Stimulated activated CD8-positive, alpha-beta memory T cell treated with anti-CD3 and anti-CD28 coated beads, Interleukin-15, amount 100 ng/mL, for 1 hour (primary cell): ENCODE results near the gene LHX6.

Experiments
- DNase-seq: peaks from one replicate; pipeline ENCODE4 v3.0.0-alpha.2; 2020; ENCODE audit warnings: low read depth

The LHX6 gene

DNA sequence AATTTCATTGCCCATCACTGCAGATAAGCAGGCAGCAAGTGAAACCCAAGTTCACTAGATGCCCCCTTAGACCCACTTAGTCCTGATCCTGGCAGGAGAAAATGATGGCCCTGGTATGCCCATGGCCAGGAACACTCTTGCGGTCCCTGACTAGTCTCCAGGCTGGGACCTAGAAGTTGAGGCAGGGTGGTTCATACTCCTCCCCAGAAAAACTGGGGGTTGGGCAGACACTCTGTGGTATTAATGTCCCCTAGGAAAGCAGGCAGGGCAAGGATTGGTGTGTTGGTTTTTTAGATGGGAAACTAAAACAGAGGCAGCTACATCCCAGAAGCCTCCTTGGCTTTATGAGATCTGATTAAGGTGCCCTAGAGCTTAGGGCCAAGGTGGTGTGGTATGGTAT is 13.1 kb downstream of the LHX6 start:
- no peak for DNase-seq

DNA sequence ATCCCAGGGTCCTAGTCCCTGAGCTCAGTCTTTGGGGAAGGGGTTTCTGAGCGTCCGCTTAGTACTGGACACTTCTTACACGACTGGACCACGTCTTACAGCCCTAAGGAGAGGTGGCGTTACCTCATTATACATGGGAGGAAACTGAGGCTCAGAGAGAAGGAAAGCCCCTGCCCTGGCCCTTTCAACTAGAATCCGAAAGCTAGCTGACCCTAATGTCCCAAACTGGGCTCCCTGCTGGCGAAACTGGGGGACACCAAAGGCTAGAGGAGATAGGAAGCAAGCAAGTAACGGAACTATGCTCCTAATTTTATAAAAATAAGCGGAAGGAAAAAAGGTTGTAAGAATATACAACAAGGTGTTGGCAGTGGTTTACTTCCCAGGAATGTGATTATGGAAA is 14.2 kb downstream of the LHX6 start:
- DNase-seq = no peak

DNA sequence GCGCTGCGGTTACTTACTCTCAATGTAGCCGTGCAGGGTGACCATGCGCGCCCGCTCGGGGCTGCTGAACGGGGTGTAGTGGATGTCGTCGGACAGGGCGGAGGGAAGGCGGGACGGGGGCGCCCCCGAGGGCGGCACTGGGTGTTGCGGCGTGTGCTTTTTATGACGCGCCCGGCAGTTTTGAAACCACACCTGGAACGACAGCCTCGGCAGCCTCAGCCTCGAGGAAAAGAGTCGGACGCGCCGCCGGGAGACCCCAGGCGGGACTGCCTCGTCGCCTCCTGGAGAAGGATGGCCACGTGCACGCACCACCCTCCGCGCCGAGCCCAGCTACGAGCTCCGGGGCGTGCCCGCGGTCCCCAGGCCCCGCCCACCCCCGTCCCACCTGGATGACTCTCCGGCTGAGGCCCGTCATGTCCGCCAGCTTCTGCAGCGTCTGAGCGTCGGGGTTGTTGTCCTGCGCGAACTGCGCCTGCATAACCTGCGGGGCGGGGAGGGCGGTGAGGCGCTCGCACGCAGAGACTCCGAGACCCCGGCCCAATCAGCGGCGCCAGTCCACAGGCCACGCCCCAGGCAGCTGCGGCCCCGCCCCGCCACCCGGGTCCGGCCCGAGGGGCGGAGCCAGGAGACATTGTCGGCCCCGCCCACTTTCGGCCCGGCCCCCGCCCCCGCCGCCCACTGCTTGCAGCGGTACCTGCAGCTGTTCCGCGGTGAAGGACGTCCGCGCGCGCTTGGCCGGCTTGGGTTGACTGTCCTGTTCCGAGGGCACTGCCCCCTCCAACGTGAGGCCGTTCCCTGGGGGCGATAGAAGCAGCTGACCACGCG is 15.0 kb downstream of the LHX6 start:
- DNase-seq = peak; percentile 2

DNA sequence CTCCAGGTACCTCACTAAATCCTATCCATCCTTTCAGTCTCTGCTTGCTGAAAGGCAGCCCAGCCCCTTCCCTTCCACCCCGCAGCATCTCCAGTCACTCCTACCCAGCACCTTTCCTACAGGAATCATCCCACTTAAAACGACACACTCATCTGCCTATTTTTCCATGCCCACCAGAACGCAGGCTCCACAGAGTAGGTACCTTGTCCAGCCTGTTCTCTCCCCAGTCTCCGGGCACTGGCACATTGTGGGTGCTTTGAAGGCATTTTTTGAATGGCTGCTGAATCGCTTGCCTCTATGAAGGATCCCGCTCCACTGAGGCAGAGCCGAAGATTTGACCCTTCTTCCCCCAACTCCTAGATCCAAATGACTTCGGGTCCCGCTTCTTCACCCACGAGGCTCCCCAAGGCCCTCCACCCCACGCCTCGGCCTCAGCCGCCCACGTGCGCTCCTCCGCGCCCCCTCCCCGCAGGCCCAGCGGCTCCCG is 15.6 kb downstream of the LHX6 start:
- DNase-seq = no peak

DNA sequence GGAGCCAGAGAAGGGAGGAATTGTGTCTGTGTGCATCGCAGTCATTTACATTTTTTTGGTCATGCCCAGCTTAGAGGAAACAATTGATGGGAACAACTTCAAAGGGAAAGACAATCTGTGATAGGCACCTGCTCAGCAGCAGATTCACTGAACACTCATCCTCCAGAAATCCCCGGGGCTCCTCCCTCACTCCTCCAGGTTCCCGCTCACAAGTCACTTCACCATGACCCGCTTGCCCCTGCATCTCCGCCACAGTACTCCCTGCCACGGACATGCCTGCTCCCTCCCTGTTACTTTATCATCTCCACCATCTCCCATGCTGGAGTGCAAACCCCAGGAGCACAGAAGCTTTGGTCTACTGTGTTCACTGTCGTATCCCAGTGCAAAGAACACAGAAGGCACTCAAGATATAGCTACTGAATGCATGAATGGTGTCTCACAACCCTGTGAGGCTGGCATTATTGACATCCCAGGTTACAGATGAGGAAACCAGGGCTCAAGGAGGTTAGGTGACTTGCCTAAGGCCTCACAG is 16.2 kb downstream of the LHX6 start:
- DNase-seq = no peak

DNA sequence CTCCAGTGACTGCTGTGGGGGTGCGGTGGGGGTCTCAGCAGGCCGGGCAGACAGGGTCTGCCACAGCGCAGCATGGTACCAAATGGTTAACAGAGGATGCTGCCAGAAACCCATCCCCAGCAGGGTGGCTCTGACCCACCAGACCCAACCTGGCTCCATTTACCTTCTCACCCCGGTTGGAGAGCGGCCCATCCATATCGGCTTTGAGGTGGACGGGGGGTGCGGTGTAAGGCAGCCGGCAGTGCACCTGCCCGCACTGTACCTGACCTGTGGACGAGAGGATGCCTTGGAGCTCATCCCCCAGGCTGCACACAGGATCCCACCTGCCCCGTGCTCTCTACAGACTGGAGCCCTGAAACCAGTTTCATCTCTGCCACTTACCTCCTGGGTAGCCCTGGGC is 19.3 kb downstream of the LHX6 start:
- no peak for DNase-seq

DNA sequence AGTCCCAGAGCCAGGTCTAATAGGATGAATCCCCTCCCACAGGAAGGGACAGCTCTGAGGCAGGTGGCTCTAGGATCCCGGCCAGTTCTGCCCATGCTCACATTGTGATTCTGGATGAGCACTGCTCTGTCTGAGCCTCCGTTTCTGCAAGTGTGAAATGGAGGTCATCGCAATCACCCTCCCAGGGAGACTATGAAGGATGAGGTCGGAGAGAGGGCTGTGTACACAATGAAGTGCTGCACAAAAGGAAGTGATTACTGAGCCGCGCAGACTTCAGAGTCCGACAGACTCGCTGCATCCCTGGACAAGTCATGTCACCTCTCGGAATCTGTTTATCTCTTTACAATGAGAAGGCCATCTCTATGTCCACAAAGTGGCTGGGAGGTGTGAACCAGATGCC is 21.7 kb downstream of the LHX6 start:
- DNase-seq = no peak

DNA sequence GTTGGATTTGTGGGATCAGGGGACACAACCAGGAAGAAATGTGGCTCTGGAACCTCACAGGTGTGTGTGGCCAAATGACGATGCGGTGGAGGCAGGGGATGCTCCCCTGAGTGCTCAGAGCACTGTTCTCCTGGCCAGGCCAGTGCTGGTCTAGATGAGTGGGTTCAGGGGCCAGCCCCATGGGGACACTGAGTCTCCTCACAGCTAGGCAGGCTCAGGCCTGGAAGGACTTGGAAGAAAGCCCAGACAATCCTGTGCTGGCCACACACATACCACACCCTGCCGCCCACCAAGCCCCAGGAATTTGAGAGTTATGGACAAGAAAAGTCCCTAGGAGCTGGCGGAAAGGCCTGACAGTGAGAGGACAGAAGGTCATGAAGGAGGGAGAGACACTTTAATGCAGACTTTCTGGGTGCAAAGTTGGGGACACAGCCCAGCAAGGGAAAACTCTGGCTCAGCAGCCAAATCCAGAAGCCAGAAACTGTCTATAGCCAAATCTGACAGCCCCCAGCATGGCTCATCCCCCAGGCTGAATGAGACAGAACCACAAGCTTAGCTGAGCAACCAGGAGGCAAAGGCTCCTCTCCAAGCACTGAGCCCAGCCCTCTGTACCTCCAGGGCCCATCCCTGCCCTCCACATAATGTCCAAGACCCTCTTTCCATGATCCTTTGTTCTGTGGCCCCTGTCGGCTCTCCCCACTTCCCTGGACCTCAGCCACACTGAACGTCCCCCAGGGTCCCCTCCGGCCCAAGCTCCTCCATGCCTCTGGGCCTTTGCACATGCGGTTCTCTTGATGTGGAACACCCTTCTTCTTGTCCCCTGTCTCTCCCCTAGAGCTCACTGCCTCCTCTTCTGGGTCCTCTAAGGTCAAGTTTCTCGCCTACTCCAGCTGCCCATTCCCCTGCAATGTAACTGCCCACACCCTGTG is 22.4 kb downstream of the LHX6 start:
- DNase-seq = no peak

DNA sequence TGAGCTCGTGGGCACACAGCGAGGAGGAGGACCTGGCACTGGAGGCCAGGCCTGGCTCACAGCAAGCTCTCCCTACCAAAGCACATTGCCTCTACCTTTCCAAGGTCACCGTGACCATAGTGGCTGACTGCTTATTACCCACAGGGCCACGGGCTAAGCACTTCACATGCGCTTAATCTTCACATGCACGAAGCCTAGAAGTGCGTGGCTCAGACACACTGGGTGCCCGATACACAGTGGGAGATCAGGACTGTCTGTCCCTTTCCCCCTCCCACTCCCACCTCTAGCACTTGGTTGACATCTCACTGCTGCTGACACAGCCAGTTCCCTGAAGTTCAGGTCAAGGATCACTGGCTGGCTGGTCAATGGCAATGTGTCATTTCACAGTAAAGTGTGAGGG is 23.6 kb downstream of the LHX6 start:
- no peak for DNase-seq

DNA sequence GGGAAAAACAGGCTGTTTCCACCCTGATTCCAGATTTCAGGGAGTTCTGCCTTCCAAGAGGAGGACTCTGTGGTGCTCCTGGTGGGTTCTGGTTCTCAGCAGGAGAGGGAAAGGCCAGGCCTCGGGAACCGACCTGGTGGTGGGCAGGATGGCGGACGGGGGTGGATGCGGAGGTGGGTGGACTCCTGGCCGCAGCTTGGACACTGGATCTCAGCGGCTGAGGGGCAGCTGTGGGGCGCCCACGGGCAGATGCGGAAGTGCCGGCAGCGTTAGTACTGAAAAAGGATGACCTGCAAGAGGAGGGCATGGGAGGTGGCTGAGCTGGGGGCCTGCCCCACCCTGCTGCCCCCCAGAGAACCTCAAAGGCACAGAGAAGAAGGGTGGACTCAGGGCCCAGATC is 24.3 kb downstream of the LHX6 start:
- DNase-seq = no peak

DNA sequence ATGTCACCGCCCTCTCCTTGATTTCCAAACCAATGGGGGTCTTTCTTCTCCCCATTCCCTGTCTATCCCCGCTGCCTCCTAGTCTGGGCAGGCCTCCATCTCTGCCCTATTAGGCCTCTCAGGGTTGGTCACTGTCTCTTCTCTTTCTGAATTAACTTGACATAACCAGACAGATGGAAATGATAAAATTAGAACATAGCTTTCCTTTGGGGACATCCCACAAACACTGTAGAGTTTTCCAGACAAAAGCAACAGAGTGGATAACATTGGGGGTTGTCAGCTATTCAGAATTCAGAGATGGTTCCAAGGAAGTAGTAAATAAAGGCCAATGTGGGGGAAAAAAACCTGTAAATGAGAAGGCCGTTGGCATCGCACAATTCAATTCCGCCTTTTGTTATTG is 24.7 kb downstream of the LHX6 start:
- no peak for DNase-seq

DNA sequence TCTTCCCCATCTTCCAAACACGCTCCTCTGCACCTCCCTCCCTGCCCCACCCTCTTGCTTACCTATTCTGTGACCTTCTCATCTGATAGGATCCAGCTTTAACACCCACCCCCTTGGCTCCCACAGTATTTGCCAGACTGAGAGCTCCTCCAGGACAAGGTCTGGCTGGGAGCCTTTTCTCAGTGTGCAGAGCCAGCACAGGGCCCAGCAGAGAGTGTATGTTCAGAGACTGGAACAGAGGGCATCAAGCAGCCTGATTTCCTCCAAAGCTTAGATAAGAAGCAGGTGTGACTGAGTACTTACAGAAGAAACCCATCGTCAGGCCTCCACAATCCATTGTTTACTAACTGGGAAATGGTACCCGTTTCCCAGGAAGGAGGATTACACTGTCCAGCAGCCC is 26.6 kb downstream of the LHX6 start:
- no peak for DNase-seq

DNA sequence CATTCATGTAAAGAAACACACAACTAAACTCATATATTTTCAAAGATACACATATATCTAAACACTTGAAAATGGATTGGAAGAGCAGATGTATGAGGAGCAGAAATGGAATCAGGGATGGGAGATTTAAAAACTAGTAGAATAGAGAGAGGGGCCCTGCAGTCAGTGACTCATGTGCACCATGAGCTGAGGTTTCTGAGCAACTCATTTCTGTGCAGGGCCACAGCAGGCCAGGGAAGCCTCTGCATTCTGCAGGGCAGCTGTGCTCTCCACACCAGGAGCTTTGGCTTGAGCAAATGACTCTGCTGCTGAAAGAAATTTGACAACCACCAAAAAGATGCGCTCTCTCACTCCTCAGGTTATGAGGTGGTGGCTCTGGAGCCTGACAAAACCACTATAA is 27.1 kb downstream of the LHX6 start:
- DNase-seq = no peak

DNA sequence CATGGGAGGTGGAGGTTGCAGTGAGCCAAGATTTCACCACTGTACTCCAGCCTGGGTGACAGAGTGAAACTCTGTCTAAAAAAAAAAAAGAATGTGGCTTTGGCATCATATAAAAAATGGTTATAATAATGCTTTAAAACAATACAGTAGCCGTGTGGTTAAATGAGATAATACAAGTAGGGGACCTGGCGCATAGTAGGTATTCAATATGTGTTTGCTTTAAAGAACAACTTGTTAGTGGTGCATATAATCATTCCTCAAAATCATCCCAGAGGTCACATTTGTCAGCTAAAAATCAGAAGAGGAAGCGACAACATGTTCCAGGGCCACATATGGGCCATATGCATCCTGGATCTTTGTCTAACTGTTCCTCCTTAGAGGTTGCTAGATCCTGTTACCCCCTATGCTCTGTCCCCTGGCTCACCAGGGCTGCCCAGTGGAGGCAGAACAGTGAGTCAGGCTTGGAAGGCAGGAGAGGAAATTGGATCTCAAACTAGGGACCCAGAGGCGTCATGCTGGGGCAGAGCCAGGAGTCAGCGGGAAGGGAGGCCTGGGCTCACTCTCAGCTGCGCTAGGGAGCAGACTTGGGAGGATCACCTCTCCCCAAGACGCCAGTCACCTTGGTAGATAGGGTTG is 27.7 kb downstream of the LHX6 start:
- no peak for DNase-seq

DNA sequence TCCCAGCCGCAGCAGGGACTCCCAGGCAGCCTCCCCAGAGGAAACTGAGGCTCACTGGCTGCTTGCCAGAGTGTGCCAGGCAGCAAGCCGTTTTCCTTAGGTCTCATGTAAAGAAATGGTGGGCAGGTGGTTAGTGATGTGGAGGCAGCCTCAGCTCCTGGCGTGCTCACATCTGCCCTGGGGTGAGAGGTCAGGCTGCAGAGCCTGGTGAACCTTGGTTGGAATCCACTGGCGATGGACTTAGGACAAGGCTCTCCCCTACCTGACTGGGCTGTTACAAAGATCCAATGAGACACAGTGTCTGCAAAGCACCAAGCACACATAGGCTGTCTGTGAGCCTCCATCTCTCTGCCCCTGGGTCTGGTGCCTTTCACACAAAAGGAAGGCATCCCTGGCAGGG is 30.9 kb downstream of the LHX6 start:
- no peak for DNase-seq

DNA sequence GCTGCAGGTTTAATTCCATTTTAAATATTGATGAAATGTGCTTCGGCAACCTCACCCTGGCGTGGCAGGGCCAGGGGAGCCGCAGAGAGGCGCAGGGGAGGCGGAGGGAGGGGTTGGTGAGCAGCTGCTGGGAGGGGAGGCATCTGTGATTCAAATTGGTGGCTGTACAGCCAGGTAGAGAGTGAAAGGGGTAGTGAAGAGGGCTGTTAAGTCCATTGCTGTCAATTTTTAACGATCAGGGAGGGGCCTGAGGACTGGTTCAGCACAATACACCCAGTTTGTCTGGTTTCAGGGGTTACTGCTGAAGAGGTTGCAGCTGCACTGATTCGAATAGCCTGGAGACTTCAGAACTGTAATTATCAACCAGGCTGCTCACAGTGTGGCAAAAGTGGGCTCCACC is 31.3 kb downstream of the LHX6 start:
- no peak for DNase-seq

DNA sequence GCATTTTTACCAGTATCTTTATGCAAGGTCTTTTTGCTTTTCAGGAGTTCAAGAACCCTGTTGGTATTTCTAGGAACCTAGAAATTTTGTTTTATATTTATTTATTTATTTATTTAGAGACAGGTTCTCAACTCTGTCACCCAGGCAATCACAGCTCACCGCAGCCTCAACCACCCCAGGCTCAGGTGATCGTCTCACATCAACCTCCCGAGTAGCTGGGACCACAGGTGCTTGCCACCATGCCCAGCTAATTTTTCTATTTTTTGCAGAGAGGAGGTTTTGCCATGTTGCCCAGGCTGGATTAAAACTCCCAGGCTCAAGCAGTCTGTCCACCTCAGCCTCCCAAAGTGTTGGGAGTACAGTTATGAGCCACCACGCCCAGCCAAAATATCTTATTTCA is 32.9 kb downstream of the LHX6 start:
- DNase-seq = no peak

DNA sequence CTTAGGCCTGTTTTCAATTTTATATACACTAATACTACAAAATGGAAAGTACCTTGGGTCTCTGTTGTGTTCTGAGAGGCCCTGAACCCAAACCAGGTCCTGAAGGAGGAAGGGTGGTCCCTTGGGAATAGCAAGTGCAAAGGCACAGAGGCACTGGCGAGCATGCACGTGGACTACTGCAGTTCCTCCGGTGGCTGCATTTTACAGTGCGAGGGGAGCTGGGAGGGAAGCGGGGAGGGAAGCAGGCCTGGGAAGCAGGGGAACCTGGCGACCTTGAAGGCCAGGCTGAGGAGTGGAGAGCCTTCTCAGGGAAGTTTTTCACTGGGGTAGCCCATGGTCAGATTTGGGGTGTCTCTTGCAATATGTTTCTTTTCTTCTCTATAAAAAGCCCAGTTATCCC is 35.1 kb downstream of the LHX6 start:
- no peak for DNase-seq

DNA sequence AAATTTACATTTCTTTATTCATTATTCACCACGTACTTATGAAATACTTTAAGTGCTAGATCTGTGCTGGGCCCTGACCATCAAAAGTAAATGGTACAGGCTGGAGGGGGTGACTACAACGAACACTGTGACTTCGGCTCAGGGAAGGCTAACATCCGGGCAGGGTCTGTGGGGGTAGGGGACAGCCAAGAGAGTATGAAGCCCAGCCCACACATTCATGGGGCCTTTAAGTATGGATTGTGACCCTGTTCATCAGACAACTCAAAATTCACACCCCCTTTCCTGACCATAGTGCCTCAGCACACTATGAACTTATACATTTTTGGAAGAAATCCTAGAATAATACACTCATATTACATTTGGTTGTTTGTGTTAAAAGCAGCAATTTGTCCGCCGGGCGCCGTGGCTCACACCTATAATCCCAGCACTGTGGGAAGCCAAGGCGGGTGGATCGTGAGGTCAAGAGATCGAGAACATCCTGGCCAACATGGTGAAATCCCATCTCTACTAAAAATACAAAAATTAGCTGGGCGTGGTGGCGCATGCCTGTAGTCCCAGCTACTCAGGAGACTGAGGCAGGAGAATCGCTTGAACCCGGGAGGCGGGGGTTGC is 35.7 kb downstream of the LHX6 start:
- no peak for DNase-seq

DNA sequence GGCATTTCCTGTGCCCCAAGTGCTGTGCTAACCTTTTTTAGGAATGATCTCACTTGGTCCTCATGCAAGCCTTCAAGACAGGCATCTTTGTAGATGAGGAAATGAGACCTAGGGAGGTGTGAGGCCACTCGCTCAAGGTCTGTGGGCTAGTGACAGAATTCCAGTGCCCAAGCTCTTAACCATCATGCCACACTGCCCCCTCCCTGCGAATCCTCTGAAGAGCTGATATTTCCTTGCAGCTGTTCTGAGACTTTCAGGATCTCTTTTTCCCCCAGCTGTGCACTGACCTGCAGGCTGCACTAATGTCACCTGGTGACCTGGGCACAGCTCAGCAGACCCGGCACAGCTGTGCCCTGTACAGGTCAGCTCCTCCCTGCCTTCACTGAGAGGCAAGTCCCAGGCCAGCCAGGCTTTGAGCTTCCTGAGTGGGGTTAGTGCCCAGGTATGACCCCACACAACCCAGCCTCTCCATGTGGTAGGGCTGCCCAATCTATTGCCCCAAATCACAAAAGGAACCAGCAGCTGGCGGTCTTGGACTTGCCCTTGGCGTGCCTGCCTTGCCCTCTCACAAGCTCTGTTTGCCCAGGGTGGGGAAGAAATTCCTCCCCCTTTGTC is 36.4 kb downstream of the LHX6 start:
- DNase-seq = no peak

DNA sequence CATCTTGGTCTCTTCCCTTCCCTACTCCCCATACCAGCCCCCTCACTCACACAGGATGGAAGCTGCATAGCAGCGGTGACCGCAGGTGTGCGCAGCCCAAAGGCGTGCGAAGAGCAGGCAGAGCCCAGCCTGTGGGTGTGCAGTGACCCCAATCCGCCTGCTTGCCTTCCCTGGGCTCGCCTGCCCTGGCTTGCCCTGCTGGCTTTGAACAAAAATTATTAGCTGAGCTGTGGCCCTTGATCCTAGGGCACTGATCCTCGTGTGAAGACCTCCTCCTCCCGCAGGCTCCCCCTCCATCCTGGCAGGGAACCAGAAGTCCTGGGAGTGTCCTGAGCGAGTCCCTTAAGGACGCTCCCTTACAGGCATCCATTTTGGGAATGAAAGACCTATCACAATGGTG is 37.2 kb downstream of the LHX6 start:
- no peak for DNase-seq
